ENCODE data around the gene SLC7A10.
"Not testable (repeated sequence)": the region's sequence is repeated elsewhere in the genome, so short reads cannot be mapped to it uniquely, and the experiment has no call there.

The SLC7A10 gene

GRCh38 chr19:33222255-33222654, 3.4 kb downstream of the SLC7A10 start:
- not testable (repeated sequence) for H3K4me3 ChIP-seq, H3K27ac ChIP-seq

DNA sequence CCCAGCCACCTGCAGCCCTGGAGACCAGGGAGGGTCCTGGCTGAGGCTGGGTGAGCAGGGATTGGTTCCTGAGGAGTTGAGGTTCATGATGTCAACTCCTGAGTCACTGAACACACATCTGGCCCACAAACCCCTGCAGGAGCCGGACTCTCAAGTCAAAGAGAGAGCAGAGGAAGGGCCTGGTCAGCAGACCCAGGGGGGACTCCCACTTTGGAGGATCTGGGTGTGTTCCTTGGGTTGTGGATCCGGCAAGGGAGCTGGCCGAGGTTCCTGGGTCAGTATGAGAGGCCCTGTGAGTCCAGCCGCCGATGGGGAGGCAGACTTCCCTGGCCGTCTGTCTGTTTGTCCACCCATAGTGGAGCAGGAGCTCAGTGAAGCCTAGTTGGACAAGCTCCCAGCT, 4.0 kb downstream of the SLC7A10 start:
- H3K4me3 ChIP-seq: no peak overlapping the region
- no peak overlapping the region for H3K27ac ChIP-seq

GRCh38 chr19:33220735-33221134, 4.9 kb downstream of the SLC7A10 start:
- H3K4me3 ChIP-seq: no peak overlapping the region
- H3K27ac ChIP-seq: no peak overlapping the region

- Histone ChIP-seq H3K27ac (no peak overlapping the region), H3K4me3 (no peak overlapping the region)
Measured at GRCh38 chr19:33220115-33220514, 5.5 kb downstream of the SLC7A10 start.

DNA sequence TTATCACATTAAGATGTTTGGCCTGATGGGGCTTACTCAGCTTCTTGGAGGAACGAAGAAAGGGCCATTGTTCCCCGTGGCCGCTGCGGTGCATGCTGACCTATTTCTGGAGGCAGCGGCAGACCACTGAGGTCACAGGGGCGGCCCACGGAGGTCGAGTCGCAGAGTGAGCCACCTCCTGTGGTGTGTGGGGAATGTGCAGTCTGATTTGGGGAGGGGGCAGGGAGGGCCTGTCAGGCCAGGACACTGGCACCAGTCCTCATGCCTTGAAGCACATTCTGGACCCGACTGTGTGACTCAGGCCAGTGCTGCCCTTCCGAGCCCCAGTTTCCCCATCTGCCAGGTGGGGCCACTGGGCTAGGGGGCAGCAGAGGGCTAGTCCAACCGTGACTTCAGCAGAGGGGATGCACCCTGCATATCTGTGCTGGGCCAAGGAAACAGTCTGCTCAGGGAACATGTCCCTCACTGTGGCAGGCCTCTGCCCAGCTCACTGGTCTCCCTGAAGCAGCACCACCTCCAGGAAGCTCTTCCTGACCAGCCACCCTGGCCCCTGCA, 6.3 kb downstream of the SLC7A10 start:
- Histone ChIP-seq H3K4me3 (no peak overlapping the region), H3K27ac (no peak overlapping the region)

- no peak overlapping the region for H3K4me3 ChIP-seq
- no peak overlapping the region for H3K27ac ChIP-seq
Measured at GRCh38 chr19:33217881-33218280, 7.8 kb downstream of the SLC7A10 start.

DNA sequence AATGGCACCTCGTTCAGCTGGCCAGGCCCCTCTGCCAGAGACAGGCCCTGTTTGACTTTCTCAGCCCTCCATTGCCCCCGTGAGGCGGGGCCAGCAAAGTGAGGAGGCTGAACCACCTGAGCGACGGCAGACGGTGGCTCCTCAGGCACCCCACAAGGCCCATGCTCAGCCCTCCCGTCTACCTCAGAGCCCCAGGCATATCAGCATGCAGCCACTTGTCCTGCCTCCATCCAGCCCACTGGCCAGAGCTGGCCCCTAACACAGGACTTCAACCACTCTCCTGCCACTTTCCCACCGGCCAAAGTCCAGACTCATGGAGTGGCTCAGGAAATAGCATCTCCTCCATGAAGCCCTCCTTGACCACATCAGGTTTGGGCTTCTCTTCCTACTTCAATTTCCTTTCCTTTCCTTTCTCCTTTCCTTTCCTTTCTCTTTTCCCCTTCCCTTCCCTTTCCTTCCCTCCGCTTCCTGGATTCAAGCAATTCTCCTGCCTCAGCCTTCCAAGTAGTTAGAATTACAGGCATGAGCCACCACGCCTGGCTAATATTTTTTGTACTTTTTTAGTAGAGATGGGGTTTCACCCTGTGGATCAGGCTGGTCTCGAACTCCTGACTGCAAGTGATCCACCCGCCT, 9.3 kb downstream of the SLC7A10 start:
- no peak overlapping the region for H3K4me3 ChIP-seq

DNA sequence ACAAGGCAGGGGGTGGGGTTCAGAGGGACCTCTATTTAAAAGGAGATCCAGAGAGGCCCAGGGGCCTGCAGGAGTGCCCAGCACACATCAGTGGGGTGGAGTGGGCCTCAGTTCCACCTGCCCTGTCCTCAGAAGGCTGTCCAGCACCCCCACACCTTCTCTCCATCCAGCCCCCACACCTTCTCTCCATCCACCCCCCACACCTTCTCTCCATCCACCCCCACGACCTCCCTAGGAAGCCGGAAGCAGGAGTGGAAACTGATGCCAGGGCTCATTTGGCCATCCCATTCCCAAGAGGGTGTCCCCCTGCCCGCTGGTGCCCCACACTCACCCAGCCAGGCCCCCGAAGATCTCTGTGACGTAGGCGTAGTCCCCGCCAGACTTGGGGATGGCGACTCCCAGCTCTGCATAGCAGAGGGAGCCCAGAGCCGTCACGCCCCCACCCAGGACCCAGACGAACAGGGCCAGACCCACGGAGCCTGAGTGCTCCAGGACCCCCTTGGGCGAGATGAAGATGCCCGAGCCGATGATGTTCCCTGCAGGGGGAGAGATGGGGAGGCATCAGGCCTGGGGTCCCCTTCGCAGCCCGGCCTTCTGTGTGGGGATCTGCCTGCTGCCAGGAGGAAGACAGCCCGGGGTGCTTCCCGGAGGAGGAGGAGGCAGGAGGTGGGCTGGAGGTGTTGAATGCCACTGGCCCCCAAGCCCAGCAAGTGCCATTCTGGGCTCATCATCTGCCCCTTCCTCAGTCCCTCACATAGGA, 10.0 kb downstream of the SLC7A10 start:
- Histone ChIP-seq H3K27ac (no peak overlapping the region), H3K4me3 (no peak overlapping the region)

More for the DNA sequence above, 9.3 kb downstream of the SLC7A10 start:
- no peak overlapping the region for H3K27ac ChIP-seq

- Histone ChIP-seq H3K27ac (no peak overlapping the region), H3K4me3 (no peak overlapping the region)
Measured at GRCh38 chr19:33214596-33214995, 11.1 kb downstream of the SLC7A10 start.

GRCh38 chr19:33212436-33213172, 13.0 kb downstream of the SLC7A10 start:
- no peak overlapping the region for H3K27ac ChIP-seq
- no peak overlapping the region for H3K4me3 ChIP-seq

GRCh38 chr19:33211794-33212435, 13.7 kb downstream of the SLC7A10 start:
- Histone ChIP-seq H3K27ac (no peak overlapping the region), H3K4me3 (no peak overlapping the region)

- Histone ChIP-seq H3K4me3 (no peak overlapping the region), H3K27ac (no peak overlapping the region)
Measured at GRCh38 chr19:33210266-33210940, 15.2 kb downstream of the SLC7A10 start.

- not testable (repeated sequence) for H3K4me3 ChIP-seq, H3K27ac ChIP-seq
Measured at GRCh38 chr19:33209850-33210230, 15.8 kb downstream of the SLC7A10 start.

- Histone ChIP-seq H3K27ac (no peak overlapping the region), H3K4me3 (no peak overlapping the region)
Measured at GRCh38 chr19:33208904-33209849, 16.5 kb downstream of the SLC7A10 start.

GRCh38 chr19:33208371-33208895, 17.2 kb downstream of the SLC7A10 start:
- H3K27ac ChIP-seq: no peak overlapping the region
- H3K4me3 ChIP-seq: no peak overlapping the region

GRCh38 chr19:33207903-33208302, 17.7 kb downstream of the SLC7A10 start:
- H3K27ac ChIP-seq: no peak overlapping the region
- H3K4me3 ChIP-seq: no peak overlapping the region

DNA sequence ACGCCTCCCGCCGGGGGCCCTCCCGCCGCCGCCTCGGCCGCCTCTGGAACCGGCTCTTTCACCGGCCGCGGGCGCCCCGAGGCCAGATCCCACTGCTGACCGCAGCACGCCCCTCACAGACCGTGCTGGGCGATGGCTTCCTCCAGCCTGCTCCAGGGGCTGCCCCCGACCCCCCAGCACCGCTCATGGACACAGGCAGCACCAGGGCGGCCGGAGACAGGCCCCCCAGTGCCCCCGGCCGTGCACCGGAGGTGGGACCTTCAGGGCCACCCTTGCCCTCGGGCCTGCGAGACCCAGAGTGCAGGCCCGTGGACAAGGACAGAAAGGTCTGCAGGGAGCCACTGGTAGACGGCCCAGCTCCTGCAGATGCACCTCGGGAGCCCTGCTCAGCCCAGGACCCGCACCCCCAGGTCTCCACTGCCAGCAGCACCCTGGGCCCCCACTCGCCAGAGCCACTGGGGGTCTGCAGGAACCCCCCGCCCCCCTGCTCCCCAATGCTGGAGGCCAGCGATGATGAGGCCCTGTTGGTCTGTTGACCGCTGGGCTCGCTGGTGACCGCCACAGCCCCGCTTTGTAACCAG, 18.5 kb downstream of the SLC7A10 start:
- Histone ChIP-seq H3K4me3 (no peak overlapping the region), H3K27ac (no peak overlapping the region)

All from skin epidermis (tissue), 12 donors.